Measurements from ENCODE around the gene MGMT.

The MGMT gene

GRCh38 chr10:129629911-129630310 is 162.9 kb downstream of the MGMT start:
- DNase-seq = no peak

- DNase-seq = no peak
These were observed 164.0 kb downstream of the MGMT start for GRCh38 chr10:129631006-129631405.

GRCh38 chr10:129631870-129632623 is 165.0 kb downstream of the MGMT start:
- DNase-seq = no peak

- DNase-seq = no peak
These were observed 170.0 kb downstream of the MGMT start for GRCh38 chr10:129637010-129637409.

GRCh38 chr10:129637846-129638245 is 170.8 kb downstream of the MGMT start:
- DNase-seq = no peak

- no peak for DNase-seq
These were observed 174.3 kb downstream of the MGMT start for GRCh38 chr10:129641351-129641750.

DNA sequence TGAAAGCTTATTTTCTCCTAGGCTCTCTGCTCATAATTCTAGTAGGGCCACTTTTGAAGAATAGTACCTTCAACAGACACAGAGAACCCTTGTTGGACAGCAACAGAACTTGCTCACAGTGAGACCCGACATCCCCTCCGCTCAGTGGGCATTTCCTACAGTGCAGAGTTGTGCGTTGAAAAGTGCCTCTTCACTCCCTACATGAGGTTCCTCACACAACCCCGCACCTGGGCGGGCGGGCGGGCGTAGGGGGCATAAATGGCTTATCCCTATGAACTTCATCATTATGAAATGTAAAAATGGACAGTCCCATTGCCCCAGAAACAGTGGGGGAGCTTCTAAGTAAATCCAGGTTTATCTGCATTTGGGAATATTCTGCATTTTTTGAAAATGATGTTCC is 174.9 kb downstream of the MGMT start:
- no peak for DNase-seq

GRCh38 chr10:129642427-129642826 is 175.4 kb downstream of the MGMT start:
- no peak for DNase-seq

DNA sequence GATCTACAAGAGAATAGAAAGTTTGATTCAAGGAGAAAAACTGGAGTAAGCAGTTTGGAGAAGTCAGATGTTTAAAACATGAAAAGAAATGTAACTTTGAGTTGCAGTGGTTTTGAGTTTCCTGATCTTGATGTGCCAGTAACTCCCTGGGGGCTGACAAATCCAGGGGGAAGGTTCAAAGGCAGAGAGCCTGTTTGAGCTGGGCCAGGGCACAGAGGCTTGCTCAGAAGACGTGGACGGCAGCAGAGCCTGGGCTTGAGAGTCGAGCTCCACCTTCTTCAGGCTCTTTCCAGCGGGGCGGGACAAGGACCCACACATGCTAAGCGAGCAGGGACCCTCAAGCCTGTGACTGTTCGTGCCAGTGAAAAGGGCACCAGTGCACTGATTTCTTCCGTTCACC is 176.2 kb downstream of the MGMT start:
- no peak for DNase-seq

GRCh38 chr10:129645487-129645886 is 178.4 kb downstream of the MGMT start:
- DNase-seq = no peak

DNA sequence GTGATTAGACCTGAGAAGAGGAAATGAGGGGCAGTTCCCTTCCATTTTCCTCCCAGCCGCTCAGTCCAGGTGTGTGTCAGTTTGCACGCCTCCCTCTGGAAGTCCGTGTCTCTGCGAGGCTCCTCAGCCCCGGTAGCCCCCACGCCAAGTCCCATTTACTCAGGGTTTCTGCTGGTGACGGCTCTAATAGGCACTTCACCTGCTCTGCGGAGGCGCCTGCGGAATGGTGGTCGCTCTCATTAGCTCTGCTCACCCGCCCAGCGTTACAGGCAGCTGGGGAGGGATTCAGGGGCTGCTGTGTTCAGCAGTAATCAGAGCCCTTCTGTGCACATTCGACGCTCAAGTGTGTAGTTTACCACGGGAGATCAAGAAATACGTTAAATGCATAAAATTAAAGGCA is 179.9 kb downstream of the MGMT start:
- no peak for DNase-seq

DNA sequence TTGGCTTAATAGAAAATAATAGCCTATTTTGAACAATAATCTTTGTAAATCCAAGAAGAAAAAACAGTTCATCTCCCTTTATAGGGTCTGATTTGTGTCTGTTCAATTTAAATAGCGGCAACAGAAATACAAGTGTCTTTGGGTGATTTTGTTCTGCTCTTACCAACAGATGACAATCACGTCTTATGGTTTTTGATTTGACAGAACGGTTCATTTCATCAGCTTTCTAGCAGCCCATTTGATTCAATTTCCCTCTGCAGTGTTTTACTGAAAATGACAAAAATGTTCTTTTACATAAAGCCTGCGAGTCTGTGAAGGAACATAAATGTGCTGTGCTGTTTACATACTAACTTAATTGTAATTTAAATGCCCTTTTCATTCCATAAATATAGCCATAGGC is 180.5 kb downstream of the MGMT start:
- DNase-seq = no peak

GRCh38 chr10:129648856-129649255 is 181.8 kb downstream of the MGMT start:
- DNase-seq = no peak

DNA sequence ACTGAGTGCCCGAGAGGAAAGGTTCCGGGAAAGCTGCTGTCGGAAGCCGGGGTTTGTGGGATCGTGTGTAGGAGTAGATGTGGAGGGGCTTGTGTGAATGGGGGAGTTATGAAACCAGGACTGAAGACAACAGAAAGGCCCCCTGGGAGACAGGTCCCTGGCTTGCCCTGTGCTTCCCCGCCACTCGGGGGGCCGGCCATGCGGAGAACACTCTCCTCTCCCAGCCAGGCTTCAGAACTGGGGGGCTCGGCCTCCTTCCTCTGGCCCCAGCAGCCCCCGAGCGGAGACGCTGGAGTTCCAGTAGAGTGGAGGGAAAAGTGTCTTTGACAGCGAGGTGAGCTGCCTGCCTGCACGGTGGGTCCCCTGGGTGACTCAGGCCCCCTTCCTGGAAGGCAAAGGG is 185.0 kb downstream of the MGMT start:
- DNase-seq = no peak

DNA sequence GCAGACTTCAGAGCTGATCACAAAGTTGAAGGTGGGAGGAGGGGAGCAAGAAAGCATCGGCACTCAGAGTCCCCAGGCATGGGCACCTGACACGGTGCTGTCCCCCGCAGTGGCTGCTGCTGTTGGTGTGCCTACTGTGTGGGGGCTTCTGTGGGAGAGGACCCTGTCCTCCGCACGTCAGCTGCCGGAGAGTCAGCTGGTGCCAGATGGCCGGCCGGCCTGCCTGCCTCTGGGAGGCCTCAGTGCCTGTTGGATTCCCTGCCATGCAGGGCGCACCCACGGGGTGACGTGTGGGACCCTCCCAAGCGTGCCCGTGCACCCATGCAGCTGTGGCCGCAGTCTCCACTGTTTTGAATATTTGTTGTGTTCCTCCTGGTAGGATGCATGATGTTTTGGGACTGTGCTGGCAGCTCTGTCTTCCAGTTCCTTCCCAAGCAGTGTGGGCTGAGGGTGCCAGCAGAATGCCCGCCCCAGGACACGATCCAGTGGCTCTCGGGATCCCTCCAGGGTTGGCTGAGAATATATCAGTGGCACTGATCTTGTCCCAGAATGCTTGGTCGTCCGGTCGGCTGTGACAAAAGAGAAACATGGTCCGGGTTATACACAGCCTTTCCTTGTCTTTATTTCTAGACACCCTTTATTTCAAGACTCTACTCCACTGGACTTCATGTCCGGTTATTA is 185.6 kb downstream of the MGMT start:
- no peak for DNase-seq

GRCh38 chr10:129653428-129653827 is 186.4 kb downstream of the MGMT start:
- no peak for DNase-seq

DNA sequence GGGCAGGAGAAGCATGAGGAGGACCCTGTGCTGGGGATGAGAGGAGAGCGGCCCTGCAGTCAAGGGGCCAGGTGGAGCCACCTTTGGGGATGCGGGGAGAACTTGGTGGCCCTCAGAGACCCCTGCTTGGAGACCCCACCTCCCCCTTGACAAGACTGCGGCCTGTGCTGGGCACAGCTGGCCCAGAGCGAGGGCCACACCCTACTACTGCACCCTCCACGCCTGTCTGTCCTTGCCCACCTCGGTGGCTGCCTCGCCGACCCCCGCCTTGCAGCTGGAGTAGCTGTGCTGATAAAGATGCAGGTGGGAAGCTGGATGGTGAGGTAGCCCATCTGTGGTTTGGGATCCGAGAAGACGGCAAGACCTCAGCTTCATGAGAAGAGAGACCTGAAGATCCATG is 186.8 kb downstream of the MGMT start:
- DNase-seq = no peak

DNA sequence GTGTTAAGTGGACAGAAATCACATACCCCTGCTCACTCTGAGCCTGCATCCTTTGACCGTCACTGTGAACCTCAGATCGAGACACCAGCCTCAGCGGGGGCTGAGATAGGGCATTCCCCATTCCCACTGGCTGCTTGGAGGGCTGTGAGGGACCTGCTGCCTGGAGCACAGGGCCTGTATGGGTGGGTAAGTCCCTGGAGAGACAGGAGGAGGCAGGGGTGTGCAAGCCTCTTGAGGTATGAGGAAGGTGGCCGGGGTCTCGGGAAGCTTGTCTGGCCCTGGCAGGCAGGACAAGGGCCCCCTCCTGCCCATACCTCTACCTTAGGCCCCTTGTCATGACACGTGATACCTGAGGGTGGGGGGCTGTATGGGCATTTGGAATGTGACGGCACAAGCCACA is 187.4 kb downstream of the MGMT start:
- no peak for DNase-seq

- DNase-seq = no peak
These were observed 188.1 kb downstream of the MGMT start for GRCh38 chr10:129655007-129655678.

GRCh38 chr10:129655679-129656031 is 188.6 kb downstream of the MGMT start:
- no peak for DNase-seq

- DNase-seq = no peak
These were observed 189.6 kb downstream of the MGMT start for GRCh38 chr10:129656642-129657041.

GRCh38 chr10:129657297-129658017 is 190.4 kb downstream of the MGMT start:
- DNase-seq = no peak

DNA sequence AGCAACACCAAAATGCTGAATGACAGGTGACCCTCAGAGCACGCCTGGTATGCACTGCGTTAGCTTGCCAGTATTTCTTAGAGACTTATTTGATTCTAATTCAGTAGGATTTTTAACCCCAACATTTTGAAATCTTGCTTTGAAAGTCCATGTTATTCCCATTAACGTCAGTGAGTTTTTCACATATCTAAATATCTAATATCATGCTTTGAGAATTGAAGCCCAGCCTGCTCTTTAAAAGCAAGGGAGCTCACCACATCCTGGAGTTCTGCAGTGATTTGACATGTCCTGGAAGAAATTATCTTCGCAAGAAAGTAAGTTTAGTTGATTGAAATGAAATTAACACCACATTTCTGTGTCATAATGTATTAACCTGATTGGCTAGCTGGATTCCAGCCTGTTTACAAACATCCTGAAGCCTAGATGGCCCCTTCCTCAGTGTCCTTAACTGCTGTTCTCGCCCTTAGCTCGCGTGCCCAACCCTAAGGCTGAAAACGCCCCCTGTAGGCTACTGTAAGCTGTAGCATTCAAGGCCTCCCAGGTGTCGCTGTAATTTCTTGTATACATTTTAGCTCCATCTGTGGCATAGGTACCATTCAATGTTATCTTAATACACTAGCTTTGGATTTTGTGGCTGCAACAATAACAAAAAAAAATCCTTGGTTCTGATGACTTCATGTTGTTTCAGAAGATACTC is 191.5 kb downstream of the MGMT start:
- no peak for DNase-seq

Measured in NCI-H2029 (cell line).